ENCODE measurements around the gene LDAH.

DNA sequence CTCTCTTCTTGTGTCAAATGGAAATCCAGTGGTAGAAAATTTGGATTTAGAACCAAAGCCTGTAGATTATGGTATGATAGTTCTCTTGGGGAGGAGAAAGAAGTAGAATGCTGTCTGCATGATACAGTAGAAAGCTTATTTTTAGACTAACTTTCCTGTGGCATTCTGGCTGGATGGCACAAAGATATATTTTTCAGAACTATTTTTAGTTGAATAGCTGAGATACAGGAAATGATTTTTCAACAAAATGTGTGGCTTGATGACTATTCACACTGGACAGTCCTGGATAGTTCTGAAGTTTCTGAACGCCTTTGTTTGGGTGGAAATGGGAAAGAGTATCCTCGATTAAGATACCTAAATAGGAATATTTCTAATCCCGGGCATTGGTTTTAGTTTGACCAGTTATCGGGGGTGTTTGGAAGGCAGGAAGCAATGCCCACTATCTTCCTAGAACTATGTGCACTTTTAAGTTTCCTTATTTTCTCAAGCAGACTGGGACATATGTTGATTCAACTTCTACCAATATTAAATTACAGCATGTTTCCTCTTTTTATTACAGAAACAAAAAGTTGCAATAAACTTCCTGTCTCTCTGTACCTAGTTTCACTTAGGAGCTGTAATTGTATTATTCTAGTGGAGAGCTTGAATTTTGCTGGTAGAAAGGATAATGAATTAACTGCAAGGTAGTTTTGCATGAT is 123.8 kb downstream of the LDAH start:
- TF ChIP-seq, protein P1, sequence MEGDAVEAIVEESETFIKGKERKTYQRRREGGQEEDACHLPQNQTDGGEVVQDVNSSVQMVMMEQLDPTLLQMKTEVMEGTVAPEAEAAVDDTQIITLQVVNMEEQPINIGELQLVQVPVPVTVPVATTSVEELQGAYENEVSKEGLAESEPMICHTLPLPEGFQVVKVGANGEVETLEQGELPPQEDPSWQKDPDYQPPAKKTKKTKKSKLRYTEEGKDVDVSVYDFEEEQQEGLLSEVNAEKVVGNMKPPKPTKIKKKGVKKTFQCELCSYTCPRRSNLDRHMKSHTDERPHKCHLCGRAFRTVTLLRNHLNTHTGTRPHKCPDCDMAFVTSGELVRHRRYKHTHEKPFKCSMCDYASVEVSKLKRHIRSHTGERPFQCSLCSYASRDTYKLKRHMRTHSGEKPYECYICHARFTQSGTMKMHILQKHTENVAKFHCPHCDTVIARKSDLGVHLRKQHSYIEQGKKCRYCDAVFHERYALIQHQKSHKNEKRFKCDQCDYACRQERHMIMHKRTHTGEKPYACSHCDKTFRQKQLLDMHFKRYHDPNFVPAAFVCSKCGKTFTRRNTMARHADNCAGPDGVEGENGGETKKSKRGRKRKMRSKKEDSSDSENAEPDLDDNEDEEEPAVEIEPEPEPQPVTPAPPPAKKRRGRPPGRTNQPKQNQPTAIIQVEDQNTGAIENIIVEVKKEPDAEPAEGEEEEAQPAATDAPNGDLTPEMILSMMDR (tag by site-specific recombination; IDR thresholded peaks at IDR 0.05) = no peak
- TF ChIP-seq KLF16 (tag by site-specific recombination; IDR thresholded peaks at IDR 0.05) (no peak), ZNF621 (tag by site-specific recombination; IDR thresholded peaks at IDR 0.05) (no peak), ZNF624 (tag by site-specific recombination; IDR thresholded peaks at IDR 0.05) (no peak), ZNF37A (tag by site-specific recombination; IDR thresholded peaks at IDR 0.05) (no peak), SP2 (tag by site-specific recombination; IDR thresholded peaks at IDR 0.05) (no peak), ZNF221 (tag by site-specific recombination; IDR thresholded peaks at IDR 0.05; ENCODE audit: borderline replicate concordance) (no peak)
- TF ChIP-seq, protein P2, sequence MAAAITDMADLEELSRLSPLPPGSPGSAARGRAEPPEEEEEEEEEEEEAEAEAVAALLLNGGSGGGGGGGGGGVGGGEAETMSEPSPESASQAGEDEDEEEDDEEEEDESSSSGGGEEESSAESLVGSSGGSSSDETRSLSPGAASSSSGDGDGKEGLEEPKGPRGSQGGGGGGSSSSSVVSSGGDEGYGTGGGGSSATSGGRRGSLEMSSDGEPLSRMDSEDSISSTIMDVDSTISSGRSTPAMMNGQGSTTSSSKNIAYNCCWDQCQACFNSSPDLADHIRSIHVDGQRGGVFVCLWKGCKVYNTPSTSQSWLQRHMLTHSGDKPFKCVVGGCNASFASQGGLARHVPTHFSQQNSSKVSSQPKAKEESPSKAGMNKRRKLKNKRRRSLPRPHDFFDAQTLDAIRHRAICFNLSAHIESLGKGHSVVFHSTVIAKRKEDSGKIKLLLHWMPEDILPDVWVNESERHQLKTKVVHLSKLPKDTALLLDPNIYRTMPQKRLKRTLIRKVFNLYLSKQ (tag by site-specific recombination; IDR thresholded peaks at IDR 0.05; ENCODE audit: borderline replicate concordance) = no peak
